IPS DF 6.9 (cell line): ENCODE measurements around the gene NOC4L.

Experiments used
- DNase-seq: peaks from one replicate; pipeline ENCODE4 v3.0.0-alpha.2; 2013; ENCODE audit warnings: low read depth, low spot score
- H3K27ac ChIP-seq: one replicate; pipeline ENCODE4 v1.5.1; 2013; ENCODE audit warnings: low read length, control low read depth
- H3K27me3 ChIP-seq: 2 replicates; pipeline ENCODE4 v1.6.1; 2013; ENCODE audit warnings: mild to moderate bottlenecking, low read length; ENCODE audit not compliant: control insufficient read depth, insufficient read depth
- H3K36me3 ChIP-seq: 2 replicates; pipeline ENCODE4 v1.6.1; 2013; ENCODE audit warnings: low read length; ENCODE audit not compliant: control insufficient read depth, insufficient read depth
- H3K4me1 ChIP-seq: 2 replicates; pipeline ENCODE4 v1.6.1; 2013; ENCODE audit warnings: low read length; ENCODE audit not compliant: control insufficient read depth, insufficient read depth
- H3K4me3 ChIP-seq: 2 replicates; pipeline ENCODE4 v1.5.1; 2013; ENCODE audit warnings: mild to moderate bottlenecking, low read length
- H3K9me3 ChIP-seq: 2 replicates; pipeline ENCODE4 v1.6.1; 2013; ENCODE audit warnings: low read length, inconsistent platforms; ENCODE audit not compliant: control insufficient read depth, insufficient read depth
- WGBS: extraction: QIAGEN DNeasy Blood & Tissue Kit; methylation state at CpG from one replicate; pipeline ENCODE4 v1.1.7; 2013; ENCODE audit warnings: mixed read lengths, missing lambda C conversion rate; ENCODE audit not compliant: insufficient read length, insufficient coverage; 5-methylcytosine and 5-hydroxymethylcytosine counted together

Gene NOC4L

GRCh38 chr12:132178316-132178715 is 34.1 kb downstream of the NOC4L start:
- DNase-seq, result no peak

GRCh38 chr12:132178801-132179401 is 34.6 kb downstream of the NOC4L start:
- WGBS, result no CpG with 5 or more reads among the region's 39 CpGs
- Histone ChIP-seq H3K27me3 (peaks cover 2% of the 10 kb centered on the region; the same call in 1 of the 2 replicates), H3K36me3 (no peaks in the 10 kb centered on the region), H3K9me3 (no peaks in the 10 kb centered on the region), H3K4me3 (no peak overlapping the region), H3K4me1 (no peaks in the 10 kb centered on the region), H3K27ac (no peak overlapping the region)
- no peak for DNase-seq

More at GRCh38 chr12:132178316-132178715, 34.1 kb downstream of the NOC4L start:
- no peaks in the 10 kb centered on the region for H3K9me3 ChIP-seq
- H3K4me3 ChIP-seq, result no peak overlapping the region
- H3K4me1 ChIP-seq, result no peaks in the 10 kb centered on the region
- H3K36me3 ChIP-seq, result no peaks in the 10 kb centered on the region
- peaks cover 2% of the 10 kb centered on the region; the same call in 1 of the 2 replicates for H3K27me3 ChIP-seq
- WGBS, result no CpG with 5 or more reads among the region's 8 CpGs
- no peak overlapping the region for H3K27ac ChIP-seq

- no peaks in the 10 kb centered on the region for H3K4me1 ChIP-seq
- H3K27me3 ChIP-seq, result peaks cover 2% of the 10 kb centered on the region; the same call in 1 of the 2 replicates
- no peak for DNase-seq
- WGBS, result no CpG with 5 or more reads among the region's 19 CpGs
- H3K36me3 ChIP-seq, result no peaks in the 10 kb centered on the region
- H3K27ac ChIP-seq, result no peak overlapping the region
- H3K4me3 ChIP-seq, result no peak overlapping the region
- no peaks in the 10 kb centered on the region for H3K9me3 ChIP-seq
Measured at GRCh38 chr12:132179431-132180362, 35.4 kb downstream of the NOC4L start.

GRCh38 chr12:132180648-132181546 is 36.6 kb downstream of the NOC4L start:
- Histone ChIP-seq H3K27ac (no peak overlapping the region), H3K4me3 (no peak overlapping the region), H3K9me3 (no peaks in the 10 kb centered on the region), H3K4me1 (no peaks in the 10 kb centered on the region), H3K36me3 (no peaks in the 10 kb centered on the region), H3K27me3 (peaks cover 2% of the 10 kb centered on the region; the same call in 1 of the 2 replicates)
- DNase-seq, result no peak
- 100% methylated on average over 4 of the region's 30 CpGs for WGBS

- no peak overlapping the region for H3K27ac ChIP-seq
- H3K9me3 ChIP-seq, result no peaks in the 10 kb centered on the region
- DNase-seq, result no peak
- H3K27me3 ChIP-seq, result peaks cover 2% of the 10 kb centered on the region; the same call in 1 of the 2 replicates
- H3K4me1 ChIP-seq, result no peaks in the 10 kb centered on the region
- no CpG with 5 or more reads among the region's 33 CpGs for WGBS
- no peaks in the 10 kb centered on the region for H3K36me3 ChIP-seq
- no peak overlapping the region for H3K4me3 ChIP-seq
Measured at GRCh38 chr12:132181570-132182200, 37.4 kb downstream of the NOC4L start.

GRCh38 chr12:132182206-132182710 is 38.0 kb downstream of the NOC4L start:
- Histone ChIP-seq H3K4me1 (no peaks in the 10 kb centered on the region), H3K9me3 (no peaks in the 10 kb centered on the region), H3K27ac (no peak overlapping the region), H3K4me3 (no peak overlapping the region), H3K36me3 (no peaks in the 10 kb centered on the region), H3K27me3 (peaks cover 2% of the 10 kb centered on the region; the same call in 1 of the 2 replicates)
- no peak for DNase-seq
- WGBS, result no CpG with 5 or more reads among the region's 21 CpGs

- no peaks in the 10 kb centered on the region for H3K4me1 ChIP-seq
- H3K27ac ChIP-seq, result no peak overlapping the region
- H3K4me3 ChIP-seq, result no peak overlapping the region
- H3K9me3 ChIP-seq, result no peaks in the 10 kb centered on the region
- no peaks in the 10 kb centered on the region for H3K36me3 ChIP-seq
- no peak for DNase-seq
- no CpG with 5 or more reads among the region's 10 CpGs for WGBS
- H3K27me3 ChIP-seq, result peaks cover 2% of the 10 kb centered on the region; the same call in 1 of the 2 replicates
Measured at GRCh38 chr12:132182711-132183365, 38.6 kb downstream of the NOC4L start.

- Histone ChIP-seq H3K4me1 (0 out of 2 replicates have a peak, but pooled peaks cover 4% of the 10 kb centered on the region), H3K27me3 (peaks cover 9% of the 10 kb centered on the region), H3K27ac (no peak overlapping the region), H3K9me3 (no peaks in the 10 kb centered on the region), H3K4me3 (no peak overlapping the region), H3K36me3 (no peaks in the 10 kb centered on the region; the same call in 1 of the 2 replicates)
- no peak for DNase-seq
- no CpG with 5 or more reads among the region's 16 CpGs for WGBS
Measured at GRCh38 chr12:132185705-132186104, 41.4 kb downstream of the NOC4L start.

- no CpG with 5 or more reads among the region's 24 CpGs for WGBS
- Histone ChIP-seq H3K9me3 (no peaks in the 10 kb centered on the region), H3K27ac (no peak overlapping the region), H3K36me3 (no peaks in the 10 kb centered on the region; the same call in 1 of the 2 replicates), H3K4me3 (no peak overlapping the region), H3K4me1 (0 out of 2 replicates have a peak, but pooled peaks cover 4% of the 10 kb centered on the region), H3K27me3 (peaks cover 10% of the 10 kb centered on the region)
- DNase-seq, result no peak
Measured at GRCh38 chr12:132186208-132186856, 42.1 kb downstream of the NOC4L start.
